GDM1 (cell line): ENCODE data around the gene PCDHB12.
A peak's percentile ranks its signal among the peaks of the same experiment; 100 is the strongest.
"Not testable (repeated sequence)": the region's sequence is repeated elsewhere in the genome, so short reads cannot be mapped to it uniquely, and the experiment has no call there.

Experiments
- DNase-seq: peaks from one replicate; lab custom pipeline; 2025; lab: John Stamatoyannopoulos, UW

Gene PCDHB12

DNA sequence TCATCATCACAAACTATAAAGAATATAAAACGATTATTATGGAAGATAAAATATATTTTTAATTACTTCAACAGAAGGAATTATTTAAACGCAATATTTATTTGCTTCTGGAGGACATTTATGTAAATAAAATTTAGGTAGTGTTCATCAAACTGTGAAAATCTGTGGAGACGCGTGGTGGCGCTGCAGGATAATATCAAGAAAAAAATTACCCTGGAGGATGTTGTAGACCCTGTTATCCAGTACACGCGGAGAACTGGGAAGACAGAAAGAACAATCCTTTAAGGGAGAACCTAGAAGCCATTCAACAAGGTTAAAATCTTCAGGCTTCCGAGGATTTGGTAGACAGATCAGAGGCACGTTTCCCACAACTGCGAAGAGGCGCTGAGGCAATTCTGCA lies at the start of gene PCDHB12:
PCDHB12 (plus strand) TSS at position 242 of the 400 bp plus-strand sequence. CDS start 189 bp downstream, outside the sequence.
- DNase-seq, result no peak

DNA sequence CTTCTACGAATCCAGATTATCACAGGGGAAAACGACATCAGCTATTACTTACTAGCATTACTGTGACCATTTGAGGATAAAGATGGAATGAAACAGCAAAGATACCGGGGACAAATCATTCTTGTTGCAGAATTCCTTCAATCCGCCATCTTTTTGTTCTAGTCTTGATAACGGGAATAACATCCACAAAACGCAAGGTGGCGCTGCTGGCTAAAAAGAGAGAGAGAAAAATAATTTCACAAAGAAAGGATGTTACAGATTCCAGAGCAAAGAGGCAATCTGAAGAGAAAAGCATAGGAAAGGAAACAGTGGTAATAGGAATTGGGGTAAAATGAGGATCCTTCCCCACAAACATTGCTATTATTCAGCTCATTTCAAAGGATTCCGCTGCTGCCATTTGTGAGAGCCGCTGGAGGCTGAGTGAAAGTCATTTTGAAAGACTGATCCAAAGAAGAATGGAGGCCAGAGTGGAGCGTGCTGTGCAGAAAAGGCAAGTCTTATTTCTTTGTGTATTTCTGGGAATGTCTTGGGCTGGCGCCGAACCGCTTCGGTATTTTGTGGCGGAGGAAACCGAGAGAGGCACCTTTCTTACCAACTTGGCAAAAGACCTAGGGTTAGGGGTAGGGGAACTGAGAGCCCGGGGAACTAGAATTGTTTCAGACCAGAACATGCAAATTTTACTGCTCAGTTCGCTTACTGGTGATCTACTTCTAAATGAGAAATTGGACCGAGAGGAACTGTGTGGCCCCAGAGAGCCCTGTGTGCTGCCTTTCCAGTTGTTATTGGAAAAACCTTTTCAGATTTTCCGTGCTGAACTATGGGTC lies 35.9 kb upstream of the PCDHB12 start, which contains the start of gene PCDHB7:
PCDHB7 (plus strand) TSS at position 264 of the 824 bp plus-strand sequence; CDS start at position 456, 192 bp downstream.
- DNase-seq, result no peak

DNA sequence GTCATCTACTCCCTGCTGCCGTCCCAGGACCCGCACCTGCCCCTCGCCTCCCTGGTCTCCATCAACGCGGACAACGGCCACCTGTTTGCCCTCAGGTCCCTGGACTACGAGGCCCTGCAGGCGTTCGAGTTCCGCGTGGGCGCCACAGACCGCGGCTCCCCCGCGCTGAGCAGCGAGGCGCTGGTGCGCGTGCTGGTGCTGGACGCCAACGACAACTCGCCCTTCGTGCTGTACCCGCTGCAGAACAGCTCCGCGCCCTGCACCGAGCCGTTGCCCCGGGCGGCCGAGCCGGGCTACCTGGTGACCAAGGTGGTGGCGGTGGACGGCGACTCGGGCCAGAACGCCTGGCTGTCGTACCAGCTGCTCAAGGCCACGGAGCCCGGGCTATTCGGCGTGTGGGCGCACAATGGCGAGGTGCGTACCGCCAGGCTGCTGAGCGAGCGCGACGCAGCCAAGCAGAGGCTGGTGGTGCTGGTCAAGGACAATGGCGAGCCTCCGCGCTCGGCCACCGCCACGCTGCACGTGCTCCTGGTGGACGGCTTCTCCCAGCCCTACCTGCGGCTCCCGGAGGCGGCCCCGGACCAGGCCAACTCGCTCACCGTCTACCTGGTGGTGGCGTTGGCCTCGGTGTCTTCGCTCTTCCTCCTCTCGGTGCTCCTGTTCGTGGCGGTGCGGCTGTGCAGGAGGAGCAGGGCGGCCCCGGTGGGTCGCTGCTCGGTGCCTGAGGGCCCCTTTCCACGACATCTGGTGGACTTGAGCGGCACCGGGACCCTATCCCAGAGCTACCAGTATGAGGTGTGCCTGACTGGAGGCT lies 34.0 kb upstream of the PCDHB12 start:
- not testable (repeated sequence) for DNase-seq

DNA sequence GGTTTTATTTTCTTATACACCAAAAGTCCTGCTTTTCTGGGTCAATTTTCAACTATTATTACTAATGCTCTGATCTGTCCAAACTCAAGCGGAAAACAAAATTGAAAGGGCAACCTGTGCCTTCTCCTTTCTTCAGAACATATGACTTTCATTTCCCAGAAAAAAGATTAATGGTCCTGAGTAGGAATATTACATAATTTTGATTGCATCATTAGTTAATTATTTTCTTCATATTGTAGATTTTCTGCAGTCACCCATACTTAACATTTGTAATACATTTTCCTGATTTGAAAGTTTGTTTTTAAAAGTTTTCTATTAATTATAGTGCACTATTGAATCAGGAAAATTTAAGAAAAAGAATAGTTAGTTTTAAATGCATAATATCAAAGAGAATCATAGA lies 32.6 kb upstream of the PCDHB12 start:
- no peak for DNase-seq

DNA sequence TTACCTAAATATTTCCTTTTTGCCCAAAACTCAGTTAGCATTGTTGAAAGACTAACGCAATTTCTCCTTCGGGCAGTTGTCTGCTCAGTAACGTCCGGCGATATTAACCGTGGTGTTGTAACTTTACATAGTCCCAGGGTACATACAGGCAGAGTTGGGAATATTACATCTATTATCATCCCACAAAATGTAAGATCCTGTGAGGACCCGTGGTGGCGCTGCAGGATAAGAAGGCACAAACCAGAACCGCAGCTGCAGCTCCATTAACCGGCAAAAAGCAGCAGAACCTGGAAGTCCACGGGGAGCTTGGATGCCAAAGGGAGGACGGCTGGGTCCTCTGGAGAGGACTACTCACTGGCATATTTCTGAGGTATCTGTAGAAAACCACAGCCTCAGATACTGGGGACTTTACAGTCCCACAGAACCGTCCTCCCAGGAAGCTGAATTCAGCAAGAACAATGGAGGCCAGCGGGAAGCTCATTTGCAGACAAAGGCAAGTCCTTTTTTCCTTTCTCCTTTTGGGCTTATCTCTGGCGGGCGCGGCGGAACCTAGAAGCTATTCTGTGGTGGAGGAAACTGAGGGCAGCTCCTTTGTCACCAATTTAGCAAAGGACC lies 30.8 kb upstream of the PCDHB12 start, which contains the start of gene PCDHB8:
PCDHB8 (plus strand) TSS at position 214 of the 615 bp plus-strand sequence; CDS start at position 459, 245 bp downstream.
- not testable (repeated sequence) for DNase-seq

DNA sequence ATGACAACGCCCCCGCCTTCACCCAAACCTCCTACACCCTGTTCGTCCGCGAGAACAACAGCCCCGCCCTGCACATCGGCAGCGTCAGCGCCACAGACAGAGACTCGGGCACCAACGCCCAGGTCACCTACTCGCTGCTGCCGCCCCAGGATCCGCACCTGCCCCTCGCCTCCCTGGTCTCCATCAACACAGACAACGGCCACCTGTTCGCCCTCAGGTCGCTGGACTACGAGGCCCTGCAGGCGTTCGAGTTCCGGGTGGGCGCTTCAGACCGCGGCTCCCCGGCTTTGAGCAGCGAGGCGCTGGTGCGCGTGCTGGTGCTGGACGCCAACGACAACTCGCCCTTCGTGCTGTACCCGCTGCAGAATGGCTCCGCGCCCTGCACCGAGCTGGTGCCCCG lies 29.1 kb upstream of the PCDHB12 start:
- DNase-seq, result not testable (repeated sequence)

DNA sequence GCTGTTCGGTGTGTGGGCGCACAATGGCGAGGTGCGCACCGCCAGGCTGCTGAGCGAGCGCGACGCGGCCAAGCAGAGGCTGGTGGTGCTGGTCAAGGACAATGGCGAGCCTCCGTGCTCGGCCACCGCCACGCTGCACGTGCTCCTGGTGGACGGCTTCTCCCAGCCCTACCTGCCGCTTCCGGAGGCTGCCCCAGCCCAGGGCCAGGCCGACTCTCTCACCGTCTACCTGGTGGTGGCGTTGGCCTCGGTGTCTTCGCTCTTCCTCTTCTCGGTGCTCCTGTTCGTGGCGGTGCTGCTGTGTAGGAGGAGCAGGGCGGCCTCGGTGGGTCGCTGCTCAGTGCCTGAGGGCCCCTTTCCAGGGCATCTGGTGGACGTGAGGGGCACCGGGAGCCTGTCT lies 28.6 kb upstream of the PCDHB12 start:
- DNase-seq, result not testable (repeated sequence)

DNA sequence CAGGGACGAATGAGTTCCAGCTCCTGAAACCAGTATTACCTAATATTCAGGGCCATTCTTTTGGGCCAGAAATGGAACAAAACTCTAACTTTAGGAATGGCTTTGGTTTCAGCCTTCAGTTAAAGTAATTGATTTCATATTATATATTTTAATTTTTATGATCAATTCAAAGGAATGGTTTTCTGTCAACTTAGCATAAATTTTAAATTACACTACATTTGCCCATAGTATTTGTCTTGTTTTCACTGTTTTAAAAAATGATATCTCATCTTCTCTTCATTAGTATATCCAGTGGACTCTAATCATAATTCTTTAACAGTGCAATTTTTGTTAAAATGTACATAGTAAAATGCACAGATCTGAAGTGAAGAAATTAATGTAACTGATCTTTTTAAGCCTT lies 28.2 kb upstream of the PCDHB12 start:
- DNase-seq, result no peak

DNA sequence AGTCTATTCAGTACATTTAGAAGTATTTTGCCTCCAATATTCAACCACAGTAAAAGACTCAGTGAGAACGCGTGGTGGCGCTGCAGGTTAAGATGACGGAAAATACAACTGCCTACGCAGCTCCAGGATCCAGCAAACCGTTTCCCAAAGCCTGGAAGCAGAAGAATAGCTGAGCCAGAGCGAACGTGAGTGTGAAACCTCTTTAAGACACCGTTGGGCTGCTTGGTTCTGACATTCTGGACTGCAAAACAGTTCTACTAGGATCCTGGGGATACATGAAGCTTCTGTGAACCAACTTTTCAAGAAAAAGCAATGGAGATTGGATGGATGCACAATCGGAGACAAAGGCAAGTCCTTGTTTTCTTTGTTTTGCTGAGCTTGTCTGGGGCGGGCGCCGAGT lies 26.3 kb upstream of the PCDHB12 start, which contains the start of gene PCDHB16:
PCDHB16 (plus strand) TSS at position 140 of the 400 bp plus-strand sequence; CDS start at position 313, 173 bp downstream.
- no peak for DNase-seq

DNA sequence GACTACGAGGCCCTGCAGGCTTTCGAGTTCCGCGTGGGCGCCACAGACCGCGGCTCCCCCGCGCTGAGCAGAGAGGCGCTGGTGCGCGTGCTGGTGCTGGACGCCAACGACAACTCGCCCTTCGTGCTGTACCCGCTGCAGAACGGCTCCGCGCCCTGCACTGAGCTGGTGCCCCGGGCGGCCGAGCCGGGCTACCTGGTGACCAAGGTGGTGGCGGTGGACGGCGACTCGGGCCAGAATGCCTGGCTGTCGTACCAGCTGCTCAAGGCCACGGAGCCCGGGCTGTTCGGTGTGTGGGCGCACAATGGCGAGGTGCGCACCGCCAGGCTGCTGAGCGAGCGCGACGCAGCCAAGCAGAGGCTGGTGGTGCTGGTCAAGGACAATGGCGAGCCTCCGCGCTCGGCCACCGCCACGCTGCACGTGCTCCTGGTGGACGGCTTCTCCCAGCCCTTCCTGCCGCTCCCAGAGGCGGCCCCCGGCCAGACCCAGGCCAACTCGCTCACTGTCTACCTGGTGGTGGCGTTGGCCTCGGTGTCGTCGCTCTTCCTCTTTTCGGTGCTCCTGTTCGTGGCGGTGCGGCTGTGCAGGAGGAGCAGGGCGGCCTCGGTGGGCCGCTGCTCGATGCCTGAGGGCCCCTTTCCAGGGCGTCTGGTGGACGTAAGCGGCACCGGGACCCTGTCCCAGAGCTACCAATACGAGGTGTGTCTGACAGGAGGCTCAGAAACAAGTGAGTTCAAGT lies 24.2 kb upstream of the PCDHB12 start:
- DNase-seq, result not testable (repeated sequence)

DNA sequence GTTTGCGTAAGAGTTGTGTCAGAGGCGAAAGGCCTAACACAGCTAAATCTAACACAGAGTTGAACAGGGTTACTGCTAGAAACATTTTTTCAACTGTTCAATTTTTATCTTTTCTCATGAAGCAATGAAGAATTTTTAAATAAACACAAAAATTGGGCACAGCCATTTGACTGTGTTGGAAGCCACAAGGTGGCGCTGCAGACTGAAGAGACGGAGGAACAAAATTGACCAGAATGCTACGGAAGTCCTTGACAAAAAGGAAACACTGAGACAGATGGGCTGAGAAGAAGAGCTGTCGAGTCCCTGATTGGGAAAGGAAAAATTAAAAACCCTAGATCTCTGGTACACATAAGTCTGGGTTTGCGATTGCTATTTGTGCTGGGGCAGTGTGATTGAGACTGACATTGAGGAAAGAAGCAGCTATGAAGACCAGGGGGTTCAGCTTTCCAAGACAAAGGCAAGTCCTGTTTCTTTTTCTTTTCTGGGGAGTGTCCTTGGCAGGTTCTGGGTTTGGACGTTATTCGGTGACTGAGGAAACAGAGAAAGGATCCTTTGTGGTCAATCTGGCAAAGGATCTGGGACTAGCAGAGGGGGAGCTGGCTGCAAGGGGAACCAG lies 21.5 kb upstream of the PCDHB12 start, which contains the start of gene PCDHB9:
PCDHB9 (plus strand) TSS at position 265 of the 616 bp plus-strand sequence; CDS start at position 423, 158 bp downstream.
- peak; percentile 46 for DNase-seq

DNA sequence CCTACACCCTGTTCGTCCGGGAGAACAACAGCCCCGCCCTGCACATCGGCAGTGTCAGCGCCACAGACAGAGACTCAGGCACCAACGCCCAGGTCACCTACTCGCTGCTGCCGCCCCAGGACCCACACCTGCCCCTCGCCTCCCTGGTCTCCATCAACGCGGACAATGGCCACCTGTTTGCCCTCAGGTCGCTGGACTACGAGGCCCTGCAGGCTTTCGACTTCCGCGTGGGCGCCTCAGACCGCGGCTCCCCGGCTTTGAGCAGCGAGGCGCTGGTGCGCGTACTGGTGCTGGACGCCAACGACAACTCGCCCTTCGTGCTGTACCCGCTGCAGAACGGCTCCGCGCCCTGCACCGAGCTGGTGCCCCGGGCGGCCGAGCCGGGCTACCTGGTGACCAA lies 19.8 kb upstream of the PCDHB12 start:
- DNase-seq, result not testable (repeated sequence)

DNA sequence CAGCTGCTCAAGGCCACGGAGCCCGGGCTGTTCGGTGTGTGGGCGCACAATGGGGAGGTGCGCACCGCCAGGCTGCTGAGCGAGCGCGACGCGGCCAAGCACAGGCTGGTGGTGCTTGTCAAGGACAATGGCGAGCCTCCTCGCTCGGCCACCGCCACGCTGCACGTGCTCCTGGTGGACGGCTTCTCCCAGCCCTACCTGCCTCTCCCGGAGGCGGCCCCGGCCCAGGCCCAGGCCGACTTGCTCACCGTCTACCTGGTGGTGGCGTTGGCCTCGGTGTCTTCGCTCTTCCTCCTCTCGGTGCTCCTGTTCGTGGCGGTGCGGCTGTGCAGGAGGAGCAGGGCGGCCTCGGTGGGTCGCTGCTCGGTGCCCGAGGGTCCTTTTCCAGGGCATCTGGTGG lies 19.4 kb upstream of the PCDHB12 start:
- not testable (repeated sequence) for DNase-seq

DNA sequence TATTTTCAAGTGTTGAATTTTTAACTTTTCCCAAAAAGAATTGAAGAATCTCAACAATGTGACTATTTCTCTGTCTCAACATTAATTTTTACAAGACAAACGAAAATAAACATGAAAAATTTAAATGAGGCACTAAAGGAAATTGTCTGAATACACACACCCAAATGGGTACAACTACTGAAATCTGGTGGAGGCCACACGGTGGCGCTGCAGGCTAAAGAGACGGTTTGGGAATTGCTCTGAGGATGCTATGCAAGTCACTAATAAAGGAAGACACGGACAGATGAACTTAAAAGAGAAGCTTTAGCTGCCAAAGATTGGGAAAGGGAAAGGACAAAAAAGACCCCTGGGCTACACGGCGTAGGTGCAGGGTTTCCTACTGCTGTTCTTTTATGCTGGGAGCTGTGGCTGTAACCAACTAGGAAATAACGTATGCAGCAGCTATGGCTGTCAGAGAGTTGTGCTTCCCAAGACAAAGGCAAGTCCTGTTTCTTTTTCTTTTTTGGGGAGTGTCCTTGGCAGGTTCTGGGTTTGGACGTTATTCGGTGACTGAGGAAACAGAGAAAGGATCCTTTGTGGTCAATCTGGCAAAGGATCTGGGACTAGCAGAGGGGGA lies 16.3 kb upstream of the PCDHB12 start, which contains the start of gene PCDHB10:
PCDHB10 (plus strand) TSS at position 244 of the 616 bp plus-strand sequence; CDS start at position 444, 200 bp downstream.
- peak; percentile 16 for DNase-seq

DNA sequence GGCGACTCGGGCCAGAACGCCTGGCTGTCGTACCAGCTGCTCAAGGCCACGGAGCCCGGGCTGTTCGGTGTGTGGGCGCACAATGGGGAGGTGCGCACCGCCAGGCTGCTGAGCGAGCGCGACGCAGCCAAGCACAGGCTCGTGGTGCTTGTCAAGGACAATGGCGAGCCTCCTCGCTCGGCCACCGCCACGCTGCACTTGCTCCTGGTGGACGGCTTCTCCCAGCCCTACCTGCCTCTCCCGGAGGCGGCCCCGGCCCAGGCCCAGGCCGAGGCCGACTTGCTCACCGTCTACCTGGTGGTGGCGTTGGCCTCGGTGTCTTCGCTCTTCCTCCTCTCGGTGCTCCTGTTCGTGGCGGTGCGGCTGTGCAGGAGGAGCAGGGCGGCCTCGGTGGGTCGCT lies 14.2 kb upstream of the PCDHB12 start:
- not testable (repeated sequence) for DNase-seq

DNA sequence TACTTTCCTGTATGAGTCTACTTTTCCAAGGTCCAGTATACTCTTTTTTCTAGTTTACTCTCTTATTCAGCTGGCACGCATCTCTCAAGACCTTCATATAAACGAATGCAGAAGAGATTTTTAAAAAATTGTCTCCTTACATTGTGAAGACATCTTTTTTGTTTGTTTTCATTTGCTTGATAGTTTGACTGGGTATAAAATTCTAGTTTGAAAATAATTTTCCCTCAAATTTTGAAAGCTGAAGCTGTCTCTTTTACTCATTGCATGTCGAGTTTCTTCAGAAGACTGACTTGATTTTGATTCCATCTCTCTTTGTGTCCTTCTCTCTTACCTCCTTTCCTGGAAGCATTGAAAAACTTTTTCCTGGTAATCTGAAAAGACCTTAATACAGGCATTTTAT lies 12.2 kb upstream of the PCDHB12 start:
- no peak for DNase-seq

DNA sequence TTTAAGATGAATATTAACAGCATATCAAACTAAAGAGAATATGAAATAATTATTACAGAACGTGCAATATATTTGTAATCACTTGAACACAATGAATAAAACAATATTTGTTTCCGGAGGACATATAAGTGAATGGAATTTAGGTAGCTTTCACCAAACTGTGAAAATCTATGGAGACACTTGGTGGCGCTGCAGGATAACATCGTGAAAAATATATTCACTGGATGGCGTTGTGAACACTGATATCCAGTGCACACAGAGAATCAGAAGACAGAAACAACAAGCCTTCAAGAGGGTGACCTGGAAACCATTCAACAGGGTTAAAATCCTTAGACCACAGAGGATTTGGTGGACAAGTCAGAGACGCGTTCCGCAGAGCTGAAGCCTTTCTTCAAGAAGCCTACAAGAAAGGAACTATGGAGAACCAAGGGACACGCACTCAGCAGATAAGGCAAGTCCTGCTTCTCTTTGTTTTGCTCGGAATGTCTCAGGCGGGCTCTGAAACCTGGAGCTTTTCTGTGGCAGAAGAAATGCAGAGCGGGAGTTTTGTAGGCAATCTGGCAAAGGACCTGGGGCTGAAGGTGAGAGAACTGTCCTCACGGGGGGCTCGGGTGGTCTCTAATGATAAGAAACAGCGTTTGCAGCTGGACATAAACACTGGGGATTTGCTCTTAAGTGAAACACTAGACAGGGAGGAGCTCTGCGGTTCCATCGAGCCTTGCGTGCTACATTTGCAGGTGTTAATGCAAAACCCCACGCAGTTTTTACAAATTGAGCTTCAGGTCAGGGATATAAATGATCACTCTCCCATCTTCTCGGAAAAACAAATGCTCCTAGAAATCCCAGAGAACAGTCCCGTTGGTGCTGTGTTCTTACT lies 8.9 kb upstream of the PCDHB12 start, which contains the start of gene PCDHB11:
PCDHB11 (plus strand) TSS at position 269 of the 877 bp plus-strand sequence; CDS start at position 417, 148 bp downstream.
- DNase-seq, result no peak

DNA sequence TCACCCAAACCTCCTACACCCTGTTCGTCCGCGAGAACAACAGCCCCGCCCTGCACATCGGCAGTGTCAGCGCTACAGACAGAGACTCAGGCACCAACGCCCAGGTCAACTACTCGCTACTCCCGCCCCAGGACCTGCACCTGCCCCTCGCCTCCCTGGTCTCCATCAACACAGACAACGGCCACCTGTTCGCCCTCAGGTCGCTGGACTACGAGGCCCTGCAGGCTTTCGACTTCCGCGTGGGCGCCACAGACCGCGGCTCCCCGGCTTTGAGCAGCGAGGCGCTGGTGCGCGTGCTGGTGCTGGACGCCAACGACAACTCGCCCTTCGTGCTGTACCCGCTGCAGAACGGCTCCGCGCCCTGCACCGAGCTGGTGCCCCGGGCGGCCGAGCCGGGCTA lies 7.4 kb upstream of the PCDHB12 start:
- not testable (repeated sequence) for DNase-seq

DNA sequence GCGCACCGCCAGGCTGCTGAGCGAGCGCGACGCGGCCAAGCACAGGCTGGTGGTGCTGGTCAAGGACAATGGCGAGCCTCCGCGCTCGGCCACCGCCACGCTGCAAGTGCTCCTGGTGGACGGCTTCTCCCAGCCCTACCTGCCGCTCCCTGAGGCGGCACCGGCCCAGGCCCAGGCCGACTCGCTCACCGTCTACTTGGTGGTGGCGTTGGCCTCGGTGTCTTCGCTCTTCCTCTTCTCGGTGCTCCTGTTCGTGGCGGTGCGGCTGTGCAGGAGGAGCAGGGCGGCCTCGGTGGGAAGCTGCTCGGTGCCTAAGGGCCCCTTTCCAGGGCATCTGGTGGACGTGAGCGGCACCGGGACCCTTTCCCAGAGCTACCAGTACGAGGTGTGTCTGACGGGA lies 6.9 kb upstream of the PCDHB12 start:
- not testable (repeated sequence) for DNase-seq
